GM21576 (cell line): Measurements from ENCODE around the gene HCFC1.

Source experiments
- ATAC-seq: cut with Tn5 transposase; IDR thresholded peaks from one replicate; pipeline ENCODE4 v1.9.1; 2021; ENCODE audit warnings: mild to moderate bottlenecking, moderate library complexity; ENCODE audit not compliant: unreplicated experiment

Gene HCFC1

GRCh38 chrX:153971450-153972367, at the start of gene HCFC1:
Gene HCFC1, minus strand, starts transcription at chrX:153971818. Its CDS starts 978 bp downstream, at chrX:153970840.
- peak; percentile 43 for ATAC-seq

- ATAC-seq: no peak
These were observed 49.6 kb upstream of the HCFC1 start for GRCh38 chrX:154021131-154021611.

GRCh38 chrX:154020536-154021115, 49.0 kb upstream of the HCFC1 start:
- no peak for ATAC-seq

- ATAC-seq: peak; percentile 56
These were observed 48.3 kb upstream of the HCFC1 start, which contains the start of gene IRAK1 for GRCh38 chrX:154019633-154020528. Gene IRAK1, minus strand, starts transcription at chrX:154019902. Its CDS starts 90 bp downstream, at chrX:154019812.

- ATAC-seq: no peak
These were observed 47.5 kb upstream of the HCFC1 start for GRCh38 chrX:154019061-154019621.

- ATAC-seq: no peak
These were observed 47.0 kb upstream of the HCFC1 start for GRCh38 chrX:154018518-154019060.

- ATAC-seq: no peak
These were observed 46.3 kb upstream of the HCFC1 start for GRCh38 chrX:154017766-154018517.

- ATAC-seq: no peak
These were observed 44.9 kb upstream of the HCFC1 start for GRCh38 chrX:154016366-154017076.

- no peak for ATAC-seq
These were observed 44.1 kb upstream of the HCFC1 start for GRCh38 chrX:154015581-154016264.

GRCh38 chrX:154014429-154015380, 43.1 kb upstream of the HCFC1 start:
- ATAC-seq: no peak

- no peak for ATAC-seq
These were observed 42.2 kb upstream of the HCFC1 start for GRCh38 chrX:154013614-154014360.

- no peak for ATAC-seq
These were observed 41.4 kb upstream of the HCFC1 start for GRCh38 chrX:154013001-154013421.

GRCh38 chrX:154012336-154012991, 40.8 kb upstream of the HCFC1 start:
- no peak for ATAC-seq

GRCh38 chrX:154011376-154012335, 40.0 kb upstream of the HCFC1 start:
- no peak for ATAC-seq
